ENCODE results near the gene CLCN6. TPM values are rescaled to one million over a fixed set of nuclear protein-coding genes. Genes with fewer than 3 reads are reported as not detected.

The CLCN6 gene
- total RNA-seq, 1 donor from 2014 or later = 94.3 TPM

DNA sequence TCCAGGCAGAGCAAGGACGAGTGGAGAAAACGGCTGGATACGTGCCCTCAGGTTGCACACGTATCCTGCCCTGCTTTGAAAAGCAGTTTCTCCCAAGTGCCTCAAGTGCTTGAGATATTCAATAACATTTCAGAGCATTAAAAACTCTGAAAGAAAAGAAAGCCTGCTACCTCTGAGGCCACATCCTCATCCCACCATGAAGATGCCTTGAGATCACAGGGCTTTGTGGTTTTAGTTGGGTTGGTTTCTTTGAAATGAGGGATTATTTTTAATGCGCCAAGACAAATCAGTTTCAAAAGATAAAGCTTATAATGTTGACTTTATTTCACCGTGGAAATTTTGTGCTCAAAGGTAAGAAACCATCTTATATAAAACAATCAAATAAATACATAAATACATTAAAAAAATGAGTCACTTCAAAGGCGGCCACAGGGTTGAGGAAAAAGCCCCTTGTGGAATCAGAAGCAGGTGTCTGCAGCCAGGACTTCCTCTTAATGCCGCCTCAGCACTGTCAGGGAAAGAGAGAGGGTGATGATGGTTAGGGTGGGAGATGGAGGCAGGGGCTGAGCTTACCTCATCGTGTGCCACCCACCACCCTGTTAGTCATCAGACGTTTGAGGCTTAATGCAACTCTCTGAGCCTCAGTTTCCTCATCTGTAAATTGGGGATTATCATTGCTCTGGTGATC lies 51.3 kb downstream of the CLCN6 start:
- no peaks in the 10 kb centered on the region for H3K4me1 Mint-ChIP-seq (ENCODE audit: low read depth, unreplicated experiment)
- no peak overlapping the region for H3K27ac Mint-ChIP-seq (ENCODE audit: unreplicated experiment)
- no peak overlapping the region for H3K4me3 Mint-ChIP-seq (ENCODE audit: unreplicated experiment)
- DNase-seq = no peak
- H3K9me3 Mint-ChIP-seq (ENCODE audit: unreplicated experiment) = peaks cover 3% of the 10 kb centered on the region
- TF ChIP-seq, protein P1, sequence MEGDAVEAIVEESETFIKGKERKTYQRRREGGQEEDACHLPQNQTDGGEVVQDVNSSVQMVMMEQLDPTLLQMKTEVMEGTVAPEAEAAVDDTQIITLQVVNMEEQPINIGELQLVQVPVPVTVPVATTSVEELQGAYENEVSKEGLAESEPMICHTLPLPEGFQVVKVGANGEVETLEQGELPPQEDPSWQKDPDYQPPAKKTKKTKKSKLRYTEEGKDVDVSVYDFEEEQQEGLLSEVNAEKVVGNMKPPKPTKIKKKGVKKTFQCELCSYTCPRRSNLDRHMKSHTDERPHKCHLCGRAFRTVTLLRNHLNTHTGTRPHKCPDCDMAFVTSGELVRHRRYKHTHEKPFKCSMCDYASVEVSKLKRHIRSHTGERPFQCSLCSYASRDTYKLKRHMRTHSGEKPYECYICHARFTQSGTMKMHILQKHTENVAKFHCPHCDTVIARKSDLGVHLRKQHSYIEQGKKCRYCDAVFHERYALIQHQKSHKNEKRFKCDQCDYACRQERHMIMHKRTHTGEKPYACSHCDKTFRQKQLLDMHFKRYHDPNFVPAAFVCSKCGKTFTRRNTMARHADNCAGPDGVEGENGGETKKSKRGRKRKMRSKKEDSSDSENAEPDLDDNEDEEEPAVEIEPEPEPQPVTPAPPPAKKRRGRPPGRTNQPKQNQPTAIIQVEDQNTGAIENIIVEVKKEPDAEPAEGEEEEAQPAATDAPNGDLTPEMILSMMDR (IDR thresholded peaks at IDR 0.05; ENCODE audit: partially characterized antibody, unreplicated experiment) = no peak
- H3K36me3 Mint-ChIP-seq (ENCODE audit: unreplicated experiment) = peaks cover 10% of the 10 kb centered on the region
- peaks cover 28% of the 10 kb centered on the region for H3K27me3 Mint-ChIP-seq (ENCODE audit: unreplicated experiment)

DNA sequence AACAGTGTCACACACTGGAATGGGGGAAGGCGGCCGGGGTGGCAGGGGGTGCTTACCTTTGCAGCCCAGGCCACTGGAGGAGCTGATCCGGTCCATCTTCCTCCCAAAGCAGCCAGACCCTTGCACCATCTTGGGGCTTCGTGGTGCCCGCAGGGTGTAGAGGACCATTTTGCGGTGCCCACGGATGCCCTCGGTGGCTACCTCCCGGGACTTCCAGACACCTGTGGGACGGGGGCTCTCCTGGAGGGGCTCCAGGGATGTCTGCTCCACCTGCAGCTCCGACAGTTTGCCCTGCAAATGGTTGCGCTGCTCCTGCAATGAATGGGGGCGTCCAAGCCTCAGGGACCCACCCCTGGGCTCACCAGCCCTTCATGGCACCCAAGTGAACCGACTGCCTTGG lies 52.2 kb downstream of the CLCN6 start:
- H3K27me3 Mint-ChIP-seq (ENCODE audit: unreplicated experiment) = peaks cover 31% of the 10 kb centered on the region
- no peak overlapping the region for H3K4me3 Mint-ChIP-seq (ENCODE audit: unreplicated experiment)

DNA sequence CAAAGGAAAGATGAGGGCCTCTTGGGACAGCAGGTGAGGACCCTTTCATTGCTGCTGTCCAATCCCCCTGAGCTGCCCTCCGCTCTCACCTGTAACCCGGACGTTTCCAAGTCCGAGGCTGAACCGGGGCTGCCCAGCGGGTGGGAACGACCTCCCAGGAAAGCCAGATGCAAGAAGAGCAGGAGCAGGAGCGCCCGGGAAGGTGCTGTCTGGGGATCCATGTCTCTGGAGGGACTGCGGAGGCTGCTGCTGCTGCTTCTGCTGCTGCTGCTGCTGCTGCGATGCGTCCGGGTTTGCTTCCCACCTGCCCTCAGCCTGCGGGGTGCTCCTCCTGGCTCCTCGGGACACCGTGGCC lies 52.6 kb downstream of the CLCN6 start, which contains the start of gene NPPB:
NPPB (minus strand) TSS at position 333 of the 355 bp plus-strand sequence; CDS start at position 221, 112 bp downstream.
- Mint-ChIP-seq H3K9me3 (ENCODE audit: unreplicated experiment) (peaks cover 3% of the 10 kb centered on the region), H3K4me1 (ENCODE audit: low read depth, unreplicated experiment) (no peaks in the 10 kb centered on the region), H3K4me3 (ENCODE audit: unreplicated experiment) (peak within 1 kb of the TSS; percentile 55), H3K27ac (ENCODE audit: unreplicated experiment) (no peak within 1 kb of the TSS), H3K27me3 (ENCODE audit: unreplicated experiment) (peaks cover 29% of the 10 kb centered on the region), H3K36me3 (ENCODE audit: unreplicated experiment) (peaks cover 10% of the 10 kb centered on the region)
- TF ChIP-seq, protein P1 (IDR thresholded peaks at IDR 0.05; ENCODE audit: partially characterized antibody, unreplicated experiment) = no peak
- DNase-seq = no peak

More for the DNA sequence above, 52.2 kb downstream of the CLCN6 start:
- Mint-ChIP-seq H3K27ac (ENCODE audit: unreplicated experiment) (no peak overlapping the region), H3K36me3 (ENCODE audit: unreplicated experiment) (peaks cover 10% of the 10 kb centered on the region), H3K4me1 (ENCODE audit: low read depth, unreplicated experiment) (no peaks in the 10 kb centered on the region), H3K9me3 (ENCODE audit: unreplicated experiment) (peaks cover 3% of the 10 kb centered on the region)
- DNase-seq = no peak
- TF ChIP-seq, protein P1 (IDR thresholded peaks at IDR 0.05; ENCODE audit: partially characterized antibody, unreplicated experiment) = no peak

DNA sequence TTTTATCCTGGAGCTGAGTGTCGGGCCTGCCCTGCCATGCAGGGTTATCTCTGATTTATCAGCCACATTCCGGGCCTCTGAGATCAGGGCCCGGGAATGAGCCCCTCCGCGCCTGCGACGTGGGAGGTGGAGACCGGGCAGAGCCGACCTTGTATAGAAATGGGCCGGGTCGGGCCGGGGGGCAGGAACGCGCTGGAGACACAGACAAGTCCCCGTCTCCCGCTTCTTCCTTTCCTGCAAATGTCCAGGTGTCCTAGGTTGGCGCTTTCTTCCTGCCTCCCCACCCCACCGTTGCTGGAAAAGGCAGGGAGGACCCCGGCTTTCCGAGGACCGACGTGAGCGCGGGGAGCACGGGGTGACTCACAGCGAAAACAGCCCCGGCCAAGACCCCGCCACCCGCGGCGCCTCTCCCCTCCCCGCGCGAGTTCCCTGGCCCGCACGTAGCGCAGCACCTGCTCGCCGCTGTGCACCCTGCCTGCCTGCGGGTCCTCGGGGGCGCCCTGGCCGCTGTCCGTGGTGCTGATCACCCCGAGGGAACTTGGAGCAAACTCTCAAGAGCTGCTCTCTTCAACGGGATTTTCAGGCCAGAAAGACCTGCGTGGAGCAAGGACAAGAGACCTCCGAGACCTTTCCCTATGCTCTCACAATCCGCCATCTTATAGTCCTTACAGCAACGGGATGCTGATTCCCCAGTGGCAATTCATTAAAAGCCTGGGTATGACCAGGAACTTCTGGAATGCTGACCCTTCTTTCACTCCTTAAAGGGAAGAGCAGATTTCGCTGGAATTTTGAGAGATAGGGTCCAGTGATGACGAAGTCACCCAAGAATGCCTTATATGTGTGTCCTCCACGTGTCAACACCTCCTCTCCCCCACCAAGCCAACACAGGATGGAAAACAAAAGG lies 53.2 kb downstream of the CLCN6 start:
- Mint-ChIP-seq H3K36me3 (ENCODE audit: unreplicated experiment) (peaks cover 10% of the 10 kb centered on the region), H3K4me1 (ENCODE audit: low read depth, unreplicated experiment) (no peaks in the 10 kb centered on the region), H3K9me3 (ENCODE audit: unreplicated experiment) (peaks cover 3% of the 10 kb centered on the region), H3K4me3 (ENCODE audit: unreplicated experiment) (peak overlapping the region; percentile 55), H3K27ac (ENCODE audit: unreplicated experiment) (no peak overlapping the region), H3K27me3 (ENCODE audit: unreplicated experiment) (peaks cover 29% of the 10 kb centered on the region)
- DNase-seq = no peak
- TF ChIP-seq, protein P1 (IDR thresholded peaks at IDR 0.05; ENCODE audit: partially characterized antibody, unreplicated experiment) = no peak
